Limb (tissue), 2 donors: ENCODE data around the gene SOX4.

Source experiments
- DNase-seq, 2 donors: peaks; one replicate each; pipeline ENCODE4 v3.0.0-alpha.2; 2016; ENCODE audit errors: extremely low spot score in 2 of 2

The SOX4 gene

GRCh38 chr6:21612067-21612745 is 18.7 kb downstream of the SOX4 start:
- DNase-seq, result no peak

- DNase-seq, result no peak
Observed at GRCh38 chr6:21613809-21614208, 20.3 kb downstream of the SOX4 start.

- no peak for DNase-seq
Observed at GRCh38 chr6:21614226-21614625, 20.7 kb downstream of the SOX4 start.

- DNase-seq, result no peak
Observed at GRCh38 chr6:21615504-21615903, 22.0 kb downstream of the SOX4 start.

- no peak for DNase-seq
Observed at GRCh38 chr6:21616005-21616404, 22.5 kb downstream of the SOX4 start.

- no peak for DNase-seq
Observed at GRCh38 chr6:21625642-21626041, 32.1 kb downstream of the SOX4 start.

GRCh38 chr6:21626756-21627155 is 33.2 kb downstream of the SOX4 start:
- DNase-seq, result no peak

GRCh38 chr6:21628160-21628559 is 34.6 kb downstream of the SOX4 start:
- DNase-seq, result no peak

GRCh38 chr6:21633511-21634109 is 40.1 kb downstream of the SOX4 start:
- DNase-seq, result no peak

GRCh38 chr6:21634582-21634981 is 41.0 kb downstream of the SOX4 start:
- no peak for DNase-seq

GRCh38 chr6:21636876-21637275 is 43.3 kb downstream of the SOX4 start:
- DNase-seq, result no peak

- no peak for DNase-seq
Observed at GRCh38 chr6:21639316-21639715, 45.8 kb downstream of the SOX4 start.
